HCT116 (cell line): Measurements from ENCODE around the gene ERBB4.

Experiments
- CEBPB ChIP-seq: IDR thresholded peaks from 2 replicates; pipeline ENCODE4 v1.6.1; 2012; ENCODE audit warnings: low read depth
- REST ChIP-seq: IDR thresholded peaks from 2 replicates; pipeline ENCODE4 v1.6.1; 2012; ENCODE audit warnings: low read depth
- TF ChIP-seq, protein P1 (sequence below), 3 experiments: fragments of 200-600 bp in 1 of 3; sonication (generic) in 1 of 3; IDR thresholded peaks in 2 of 3; conservative IDR thresholded peaks in 1 of 3; 2 replicates each; pipeline ENCODE4 v1.5.1; 2012 to 2017; ENCODE audit warnings: low read depth in 2 of 3, low read length in 2 of 3, antibody characterized with exemption in 1 of 3, borderline replicate concordance in 1 of 3, control low read depth in 1 of 3, mild to moderate bottlenecking in 1 of 3, mixed read lengths in 1 of 3, mixed run types in 1 of 3, moderate library complexity in 1 of 3; ENCODE audit not compliant: insufficient read depth in 1 of 3

DNA sequence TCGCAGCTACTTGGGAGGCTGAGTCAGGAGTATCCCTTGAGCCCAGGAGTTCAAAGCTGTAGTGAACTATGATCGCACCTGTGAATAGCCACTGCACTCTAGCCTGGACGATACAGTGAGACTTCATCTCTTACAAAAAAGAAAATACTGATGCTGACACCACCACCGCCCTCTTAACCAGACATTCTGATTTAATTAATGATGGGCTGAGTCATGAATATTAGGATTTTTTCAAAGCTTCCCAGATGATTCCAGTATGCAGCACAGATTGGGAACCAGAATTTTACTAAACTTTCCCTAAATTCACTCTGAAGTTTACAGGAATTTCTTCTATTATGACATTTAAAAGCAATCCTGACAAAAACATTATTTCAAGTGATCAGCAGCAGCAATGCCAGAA lies 130.1 kb downstream of the ERBB4 start:
- TF ChIP-seq, protein P1, sequence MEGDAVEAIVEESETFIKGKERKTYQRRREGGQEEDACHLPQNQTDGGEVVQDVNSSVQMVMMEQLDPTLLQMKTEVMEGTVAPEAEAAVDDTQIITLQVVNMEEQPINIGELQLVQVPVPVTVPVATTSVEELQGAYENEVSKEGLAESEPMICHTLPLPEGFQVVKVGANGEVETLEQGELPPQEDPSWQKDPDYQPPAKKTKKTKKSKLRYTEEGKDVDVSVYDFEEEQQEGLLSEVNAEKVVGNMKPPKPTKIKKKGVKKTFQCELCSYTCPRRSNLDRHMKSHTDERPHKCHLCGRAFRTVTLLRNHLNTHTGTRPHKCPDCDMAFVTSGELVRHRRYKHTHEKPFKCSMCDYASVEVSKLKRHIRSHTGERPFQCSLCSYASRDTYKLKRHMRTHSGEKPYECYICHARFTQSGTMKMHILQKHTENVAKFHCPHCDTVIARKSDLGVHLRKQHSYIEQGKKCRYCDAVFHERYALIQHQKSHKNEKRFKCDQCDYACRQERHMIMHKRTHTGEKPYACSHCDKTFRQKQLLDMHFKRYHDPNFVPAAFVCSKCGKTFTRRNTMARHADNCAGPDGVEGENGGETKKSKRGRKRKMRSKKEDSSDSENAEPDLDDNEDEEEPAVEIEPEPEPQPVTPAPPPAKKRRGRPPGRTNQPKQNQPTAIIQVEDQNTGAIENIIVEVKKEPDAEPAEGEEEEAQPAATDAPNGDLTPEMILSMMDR (IDR thresholded peaks at IDR 0.05 in 2 of 3, conservative IDR thresholded peaks at IDR 0.05 in 1 of 3; ENCODE audit: borderline replicate concordance in 1 of 3, insufficient read depth in 1 of 3, low read depth in 2 of 3, low read length in 2 of 3), result no peak
- TF ChIP-seq REST (no peak), CEBPB (no peak)
